A549 treated with AZD2906 at 1 μM for 4 hours (cell line): ENCODE results near the gene RGS17. TPM values are rescaled to one million over a fixed set of nuclear protein-coding genes. Genes with fewer than 3 reads are reported as not detected.

Experiments used
- total RNA-seq: library from RNA; stranded (reverse); fragments of 200-300 nt; extraction: Qiagen RNA extraction; gene quantifications from 5 replicates; pipeline ENCODE4 v1.2.3, GENCODE V29; 2022

RGS17 gene, protein sequence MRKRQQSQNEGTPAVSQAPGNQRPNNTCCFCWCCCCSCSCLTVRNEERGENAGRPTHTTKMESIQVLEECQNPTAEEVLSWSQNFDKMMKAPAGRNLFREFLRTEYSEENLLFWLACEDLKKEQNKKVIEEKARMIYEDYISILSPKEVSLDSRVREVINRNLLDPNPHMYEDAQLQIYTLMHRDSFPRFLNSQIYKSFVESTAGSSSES
- total RNA-seq: 4.7 to 6.3 TPM (median 5.8 TPM) in 5 replicates

DNA sequence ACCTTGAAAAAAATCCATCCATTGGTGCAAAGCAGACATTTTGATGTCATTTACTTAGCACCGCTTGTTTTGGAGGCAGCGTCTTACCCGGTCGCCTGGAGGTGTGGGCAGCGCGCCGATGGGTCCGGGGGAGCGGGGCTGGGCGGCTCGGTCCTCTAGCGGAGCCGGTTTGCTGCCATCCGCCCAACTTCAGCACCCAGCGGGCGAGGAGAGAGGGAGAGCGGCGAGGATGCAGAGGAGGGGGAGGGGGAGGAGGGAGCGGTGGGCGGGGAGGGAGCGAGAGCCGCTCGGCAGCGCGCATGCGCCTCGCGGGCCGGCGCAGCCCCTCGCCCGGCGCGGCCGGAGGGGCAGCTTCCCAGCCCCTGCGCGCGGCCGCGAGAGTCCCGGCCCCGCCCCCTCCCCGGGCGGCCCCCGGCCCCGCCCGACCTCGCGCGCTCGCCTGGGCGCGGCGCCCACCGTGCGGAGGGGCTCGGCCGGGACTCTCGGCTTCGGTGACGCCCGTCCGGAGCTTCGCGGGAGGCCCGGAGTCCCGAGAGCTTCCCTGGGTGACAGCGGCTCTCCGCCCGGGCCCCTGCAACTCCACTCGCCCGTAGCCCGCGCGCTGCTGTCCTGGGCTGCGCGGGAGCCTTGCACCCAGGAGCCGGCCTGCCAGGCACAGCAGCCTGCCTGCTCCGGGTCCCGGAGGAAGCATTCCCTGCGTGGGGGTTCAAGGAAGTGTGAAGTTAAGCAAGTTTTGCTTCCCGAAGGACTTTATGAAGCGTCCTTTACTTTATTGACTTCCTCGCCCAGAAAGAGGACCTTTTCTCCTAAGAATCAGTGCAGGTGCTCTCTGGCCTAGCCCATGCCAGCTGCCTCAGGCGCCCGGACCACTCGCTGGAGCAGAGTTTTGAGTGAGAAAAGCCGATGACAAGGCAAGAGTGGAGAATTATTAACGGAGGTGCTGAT lies at the start of gene RGS17:
Gene RGS17, minus strand, starts transcription at position 246 of the 945 bp plus-strand sequence. CDS start 87,264 bp downstream, outside the sequence.

DNA sequence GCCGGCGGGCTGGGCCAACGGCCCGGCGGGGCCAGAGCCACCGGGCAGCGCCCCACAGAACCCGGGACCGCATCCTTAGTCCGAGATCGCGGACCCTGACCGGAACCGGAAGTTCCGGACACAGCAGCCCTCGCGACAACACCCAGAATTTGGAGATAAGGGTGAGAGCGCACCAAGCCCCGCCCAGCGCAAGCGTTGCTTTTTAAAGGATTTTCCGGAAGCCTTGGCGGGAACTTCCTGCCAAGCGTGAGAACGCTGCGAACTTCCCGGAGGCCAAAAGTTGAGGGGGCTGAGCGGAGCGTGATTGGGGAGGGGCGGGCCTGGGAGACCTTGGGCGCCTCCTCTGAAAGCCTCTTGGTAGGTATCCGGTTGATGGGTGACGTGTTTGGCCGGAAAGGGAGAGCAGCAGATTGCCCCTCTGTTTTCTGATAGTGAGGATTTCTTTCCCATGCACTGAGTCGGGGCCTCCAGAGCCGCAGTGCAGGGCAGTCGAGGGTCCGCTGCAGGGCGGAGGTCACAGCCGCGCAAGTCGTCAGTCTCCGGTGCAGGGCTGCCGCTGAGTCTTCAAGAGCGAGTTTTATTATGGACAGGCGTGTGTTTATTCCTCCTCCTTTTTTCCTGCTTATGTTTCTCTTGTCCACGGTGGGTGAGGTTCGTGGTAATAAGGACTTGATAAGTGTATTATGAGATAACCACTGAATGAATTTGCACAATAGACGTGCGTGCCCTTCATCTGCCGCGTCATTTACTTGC lies 128.3 kb downstream of the RGS17 start, which contains the start of gene MTRF1L:
Gene MTRF1L, minus strand, starts transcription at position 97 of the 753 bp plus-strand sequence. Its CDS starts 24 bp downstream, at position 73.

DNA sequence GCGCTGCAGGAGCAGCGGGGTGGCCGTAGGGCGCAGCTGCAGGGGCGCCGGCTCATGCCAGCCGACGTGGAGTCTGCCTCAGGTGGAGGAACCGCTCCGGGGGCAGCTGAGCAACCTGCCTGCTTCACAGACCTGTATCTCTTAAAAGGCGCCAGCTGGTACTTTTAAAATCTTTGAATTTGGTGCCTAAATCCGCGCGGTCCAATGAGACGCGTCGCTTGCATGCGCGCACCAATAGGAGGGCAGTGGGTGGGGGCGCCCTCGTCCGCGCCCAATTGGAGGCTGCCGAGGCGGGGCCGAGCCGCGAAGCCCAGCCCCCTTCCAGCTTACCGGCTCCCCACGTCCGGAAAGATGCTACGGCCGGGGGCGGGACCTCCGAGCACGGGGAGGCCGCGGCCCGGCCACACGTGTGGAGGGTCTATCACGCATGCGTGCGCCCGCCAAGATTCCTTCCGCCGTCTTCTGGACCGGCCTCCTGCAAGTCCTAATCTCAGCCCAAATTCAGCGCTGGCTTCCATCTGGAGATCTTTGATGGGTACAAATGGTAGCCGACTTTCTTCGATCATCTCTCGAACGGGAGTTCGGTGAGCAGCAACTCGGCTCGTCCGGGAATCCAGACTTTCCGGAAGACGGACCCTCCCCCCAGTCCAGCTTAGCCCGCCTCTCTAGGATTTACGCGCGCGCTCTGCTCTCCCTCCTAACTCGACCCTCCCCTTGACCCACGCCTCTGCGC lies 148.0 kb downstream of the RGS17 start, which contains the start of gene FBXO5:
Gene FBXO5, minus strand, starts transcription at position 138 of the 733 bp plus-strand sequence. Its CDS starts 82 bp downstream, at position 56.

Other genes starting within 250 kb of the RGS17 start
- 18.8 to 24.5 TPM (median 19.0 TPM) in 5 replicates for gene FBXO5, start 148.2 kb downstream of the RGS17 start, total RNA-seq
- 14.2 to 16.1 TPM (median 14.8 TPM) in 5 replicates for gene MTRF1L, start 128.6 kb downstream of the RGS17 start, total RNA-seq